ENCODE data around the gene UNC13B. TPM values are rescaled to one million over a fixed set of nuclear protein-coding genes. Genes with fewer than 3 reads are reported as not detected.

Gene UNC13B
- total RNA-seq, 1 donor from 2014 or later = 39.9 TPM

DNA sequence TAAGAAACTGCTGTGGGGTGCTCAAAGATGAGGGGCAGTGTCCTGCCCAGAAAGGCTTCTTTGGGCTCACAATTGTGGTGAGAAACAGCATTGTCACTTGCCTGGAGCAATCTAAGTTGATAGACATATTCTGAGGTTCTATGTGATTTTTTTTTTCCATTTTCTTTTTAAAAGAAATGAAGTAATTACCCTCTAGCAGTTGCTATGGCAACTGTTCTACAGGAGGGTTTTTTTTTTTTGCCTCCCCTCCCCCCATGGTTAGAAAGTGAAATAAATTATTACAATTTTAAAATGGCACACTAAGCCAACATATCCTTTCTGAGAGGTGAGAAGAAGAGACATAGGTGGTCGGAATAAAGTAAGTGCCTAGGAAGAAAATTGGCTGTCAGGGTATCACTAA is 127.0 kb downstream of the UNC13B start:
- Mint-ChIP-seq H3K4me1 (ENCODE audit: unreplicated experiment) (peaks cover 9% of the 10 kb centered on the region), H3K4me3 (ENCODE audit: unreplicated experiment) (no peak overlapping the region), H3K27ac (ENCODE audit: unreplicated experiment) (peak overlapping the region; percentile 71), H3K36me3 (ENCODE audit: low read depth, unreplicated experiment) (no peaks in the 10 kb centered on the region), H3K27me3 (ENCODE audit: unreplicated experiment) (no peaks in the 10 kb centered on the region), H3K9me3 (ENCODE audit: unreplicated experiment) (no peaks in the 10 kb centered on the region)
- no peak for TF ChIP-seq CTCF (IDR thresholded peaks at IDR 0.05; ENCODE audit: unreplicated experiment)
- DNase-seq (ENCODE audit: low spot score) = no peak

DNA sequence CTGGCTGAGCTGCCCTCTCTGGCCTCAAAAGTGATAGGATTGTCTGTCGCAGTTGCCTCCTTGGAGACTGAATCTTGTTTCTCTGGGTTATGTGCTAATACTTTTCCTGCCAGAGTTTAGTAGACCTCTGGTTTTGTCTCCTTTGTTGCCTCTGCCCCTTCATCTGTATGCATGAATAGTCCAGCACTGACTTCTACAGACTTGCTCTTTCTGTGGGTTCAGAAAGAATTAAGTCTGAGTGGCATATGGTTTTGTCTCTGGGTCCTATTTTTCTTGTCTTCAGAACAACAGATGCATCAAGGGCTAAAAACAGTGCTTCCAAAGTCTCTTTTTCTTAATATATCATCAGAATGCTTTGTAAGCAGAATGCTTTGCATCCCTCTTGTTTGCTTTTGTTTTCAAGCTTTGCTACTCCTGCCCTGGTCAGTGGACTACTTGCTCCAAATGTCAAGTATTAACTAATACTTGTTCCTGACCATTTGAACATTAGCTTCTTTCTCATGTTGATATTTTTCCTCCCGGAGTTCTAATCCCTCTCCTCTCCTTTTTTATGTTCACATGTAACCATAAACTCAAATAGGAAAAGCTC is 131.7 kb downstream of the UNC13B start:
- Mint-ChIP-seq H3K27ac (ENCODE audit: unreplicated experiment) (no peak overlapping the region), H3K4me1 (ENCODE audit: unreplicated experiment) (peaks cover 9% of the 10 kb centered on the region), H3K36me3 (ENCODE audit: low read depth, unreplicated experiment) (no peaks in the 10 kb centered on the region)

DNA sequence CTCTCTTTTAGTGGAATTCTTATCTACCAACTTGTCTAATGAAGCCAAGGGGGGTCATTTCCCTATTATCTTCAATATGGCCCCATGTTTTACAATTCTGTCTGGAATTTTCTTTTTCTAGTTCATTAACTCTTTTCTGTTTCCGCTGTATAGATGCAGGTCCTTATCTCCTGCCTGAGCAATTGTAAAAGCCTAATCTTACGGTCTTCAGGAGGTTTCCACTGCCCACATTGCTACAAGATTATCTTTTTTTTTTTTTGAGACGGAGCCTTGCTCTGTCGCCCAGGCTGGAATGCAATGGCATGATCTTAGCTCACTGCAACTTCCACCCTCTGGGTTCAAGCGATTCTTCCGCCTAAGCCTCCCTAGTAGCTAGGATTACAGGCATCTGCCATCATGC is 132.3 kb downstream of the UNC13B start:
- Mint-ChIP-seq H3K9me3 (ENCODE audit: unreplicated experiment) (no peaks in the 10 kb centered on the region), H3K4me3 (ENCODE audit: unreplicated experiment) (no peak overlapping the region), H3K36me3 (ENCODE audit: low read depth, unreplicated experiment) (no peaks in the 10 kb centered on the region), H3K27ac (ENCODE audit: unreplicated experiment) (no peak overlapping the region), H3K27me3 (ENCODE audit: unreplicated experiment) (no peaks in the 10 kb centered on the region), H3K4me1 (ENCODE audit: unreplicated experiment) (peaks cover 7% of the 10 kb centered on the region)
- TF ChIP-seq CTCF (IDR thresholded peaks at IDR 0.05; ENCODE audit: unreplicated experiment) = no peak
- no peak for DNase-seq (ENCODE audit: low spot score)

More for the DNA sequence above, 131.7 kb downstream of the UNC13B start:
- Mint-ChIP-seq H3K4me3 (ENCODE audit: unreplicated experiment) (no peak overlapping the region), H3K27me3 (ENCODE audit: unreplicated experiment) (no peaks in the 10 kb centered on the region), H3K9me3 (ENCODE audit: unreplicated experiment) (no peaks in the 10 kb centered on the region)
- DNase-seq (ENCODE audit: low spot score) = no peak
- no peak for TF ChIP-seq CTCF (IDR thresholded peaks at IDR 0.05; ENCODE audit: unreplicated experiment)

- no peak for TF ChIP-seq CTCF (IDR thresholded peaks at IDR 0.05; ENCODE audit: unreplicated experiment)
- no peaks in the 10 kb centered on the region for H3K36me3 Mint-ChIP-seq (ENCODE audit: low read depth, unreplicated experiment)
- no peaks in the 10 kb centered on the region for H3K9me3 Mint-ChIP-seq (ENCODE audit: unreplicated experiment)
- DNase-seq (ENCODE audit: low spot score) = no peak
- H3K27me3 Mint-ChIP-seq (ENCODE audit: unreplicated experiment) = no peaks in the 10 kb centered on the region
- H3K4me1 Mint-ChIP-seq (ENCODE audit: unreplicated experiment) = peaks cover 7% of the 10 kb centered on the region
- no peak overlapping the region for H3K27ac Mint-ChIP-seq (ENCODE audit: unreplicated experiment)
- H3K4me3 Mint-ChIP-seq (ENCODE audit: unreplicated experiment) = no peak overlapping the region
These were observed 132.7 kb downstream of the UNC13B start for GRCh38 chr9:35294556-35294955.

DNA sequence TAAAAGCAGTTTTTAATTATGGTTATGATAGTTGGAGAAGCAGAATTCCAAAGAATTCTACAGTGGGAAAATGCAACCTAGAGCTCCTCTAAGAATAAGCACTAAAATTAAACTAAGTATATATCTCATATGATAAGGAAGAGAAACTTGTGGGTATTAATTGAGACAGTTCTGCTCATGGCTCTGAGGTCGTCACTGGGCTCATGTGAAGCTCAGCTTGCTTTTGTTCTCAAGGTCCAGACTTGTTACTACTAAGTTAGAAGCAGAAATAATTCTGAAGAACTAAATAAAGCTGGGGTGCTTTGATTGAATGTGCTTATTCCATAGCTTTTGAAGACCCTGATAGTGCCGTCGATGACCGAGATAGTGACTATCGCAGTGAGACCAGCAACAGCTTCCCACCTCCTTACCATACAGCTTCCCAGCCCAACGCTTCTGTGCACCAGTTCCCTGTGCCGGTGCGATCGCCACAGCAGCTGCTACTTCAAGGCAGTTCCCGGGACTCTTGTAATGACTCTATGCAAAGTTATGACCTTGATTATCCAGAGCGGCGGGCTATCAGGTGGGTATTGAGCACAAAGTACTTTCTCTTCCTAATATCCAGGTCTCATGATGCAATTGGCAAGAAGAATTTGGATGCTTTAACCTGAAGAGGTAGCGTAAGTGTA is 133.7 kb downstream of the UNC13B start:
- Mint-ChIP-seq H3K4me1 (ENCODE audit: unreplicated experiment) (peaks cover 7% of the 10 kb centered on the region), H3K9me3 (ENCODE audit: unreplicated experiment) (no peaks in the 10 kb centered on the region), H3K4me3 (ENCODE audit: unreplicated experiment) (no peak overlapping the region), H3K36me3 (ENCODE audit: low read depth, unreplicated experiment) (no peaks in the 10 kb centered on the region), H3K27me3 (ENCODE audit: unreplicated experiment) (no peaks in the 10 kb centered on the region), H3K27ac (ENCODE audit: unreplicated experiment) (no peak overlapping the region)
- no peak for TF ChIP-seq CTCF (IDR thresholded peaks at IDR 0.05; ENCODE audit: unreplicated experiment)
- DNase-seq (ENCODE audit: low spot score) = no peak

All from endothelial cell (in vitro differentiated cells).